HT1080 (cell line): ENCODE data around the gene DTNB. TPM values are rescaled to one million over a fixed set of nuclear protein-coding genes. Genes with fewer than 3 reads are reported as not detected.
"Not testable (repeated sequence)": the region's sequence is repeated elsewhere in the genome, so short reads cannot be mapped to it uniquely, and the experiment has no call there.

ENCODE experiments used
- DNase-seq: peaks from one replicate; pipeline ENCODE4 v3.0.0-alpha.2; 2015; ENCODE audit warnings: low read depth
- total RNA-seq: library from RNA; depleted of rRNA; stranded (reverse); fragments of >200 nt; shearing (Covaris generic); gene quantifications from 2 replicates; pipeline ENCODE4 v1.2.3, GENCODE V29; 2014

DTNB gene
- total RNA-seq, 1 experiment from 2014 or later, result 6.0 TPM

GRCh38 chr2:25684577-25685473 lies 11.4 kb upstream of the DTNB start:
- no peak for DNase-seq

GRCh38 chr2:25682082-25682481 lies 8.7 kb upstream of the DTNB start:
- DNase-seq, result no peak

- DNase-seq, result no peak
These were observed 4.5 kb upstream of the DTNB start for GRCh38 chr2:25677877-25678276.

DNA sequence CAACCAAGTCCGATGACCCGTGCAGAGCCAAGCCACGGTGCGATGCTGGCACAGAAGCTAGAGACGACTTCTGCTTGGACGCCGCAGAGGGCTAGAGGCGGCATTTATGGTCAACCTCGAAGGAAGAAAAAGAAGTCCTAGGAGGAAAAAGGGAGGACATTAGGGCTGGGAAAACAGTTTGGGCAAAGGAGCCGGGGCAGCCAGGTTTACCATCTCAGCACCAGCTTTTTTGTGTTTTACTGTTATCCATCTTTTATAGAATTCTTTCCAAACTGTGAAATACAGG lies 643 bp upstream of the DTNB start:
- DNase-seq, result peak; percentile 15

DNA sequence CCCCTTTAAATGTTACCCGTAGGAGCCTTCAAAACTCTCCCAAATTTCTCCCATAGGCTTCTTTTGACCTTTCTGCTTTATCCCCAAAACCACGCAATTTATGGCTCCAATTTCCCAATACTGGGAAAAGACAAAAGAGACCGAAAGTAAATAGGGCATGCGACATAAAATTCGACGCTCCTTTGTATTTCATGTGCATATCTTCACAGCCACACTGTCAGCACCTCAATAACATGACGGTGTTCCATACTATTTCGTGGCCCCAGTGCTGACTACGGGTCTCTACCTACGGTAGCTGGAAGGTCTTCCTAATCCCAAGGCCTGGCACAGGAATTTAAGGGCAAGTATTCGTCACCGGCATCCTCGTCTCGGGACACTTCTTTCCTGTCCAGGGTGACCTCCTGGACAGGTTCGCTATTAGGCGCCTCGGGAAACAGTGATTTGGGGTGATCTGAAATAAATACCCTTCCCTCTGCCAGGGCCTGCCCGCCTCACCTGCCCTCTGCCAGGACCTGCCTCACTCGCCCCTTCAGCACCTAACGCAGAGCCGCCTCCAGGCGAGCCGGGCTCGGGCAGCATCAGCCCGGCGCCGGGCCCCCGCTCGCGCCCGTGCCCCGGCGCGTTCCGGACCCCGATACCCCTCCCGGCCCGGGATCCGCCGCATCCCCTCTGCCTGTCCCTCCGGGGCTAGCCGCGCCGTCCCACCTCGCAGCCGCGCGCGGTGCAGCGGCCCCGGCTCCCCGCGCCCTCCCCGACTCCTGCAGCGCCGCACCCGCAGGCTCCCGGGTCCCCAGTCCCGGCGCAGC lies 680 bp downstream of the DTNB start:
- DNase-seq, result peak; percentile 48

DNA sequence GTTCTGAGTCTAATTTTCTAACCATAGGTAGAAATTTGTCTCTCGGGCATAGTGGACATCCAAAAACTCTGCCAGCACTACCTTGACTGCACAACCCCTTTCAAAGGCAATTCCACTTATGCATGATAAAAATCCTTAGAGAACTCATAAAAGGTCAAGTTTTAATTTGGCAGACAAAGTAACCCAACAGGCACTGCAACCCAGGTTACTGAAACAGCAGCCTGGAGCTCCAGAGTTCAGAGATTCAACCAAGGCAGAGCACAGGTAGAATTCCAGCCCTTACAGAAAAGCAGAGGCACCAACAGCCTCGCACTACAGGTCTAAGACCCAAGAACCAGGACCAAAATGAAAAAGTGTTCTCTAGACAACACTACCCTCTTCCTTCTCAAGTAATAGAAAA lies 1.8 kb downstream of the DTNB start:
- DNase-seq, result no peak

GRCh38 chr2:25669520-25669919 lies 3.9 kb downstream of the DTNB start:
- no peak for DNase-seq

DNA sequence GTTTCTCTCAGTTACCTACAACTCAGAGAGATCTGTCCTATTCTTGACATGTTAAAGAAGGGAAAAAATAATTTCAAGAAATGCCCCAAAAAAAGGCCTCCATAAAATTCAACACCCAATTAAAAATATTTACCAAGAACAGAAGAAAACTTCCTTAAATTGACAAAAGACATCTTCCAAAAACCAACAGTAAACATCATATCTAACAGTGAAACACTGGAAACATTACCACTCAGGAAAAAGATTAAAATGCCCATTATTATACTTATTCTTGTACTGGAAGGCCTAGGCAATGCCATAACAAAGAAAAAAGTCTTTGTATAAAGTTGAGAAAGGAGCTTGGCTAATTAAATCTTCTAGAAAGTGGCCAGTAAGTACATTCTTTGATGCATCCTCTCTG lies 7.2 kb downstream of the DTNB start:
- DNase-seq, result no peak

- not testable (repeated sequence) for DNase-seq
These were observed 7.9 kb downstream of the DTNB start for GRCh38 chr2:25665429-25665828.

DNA sequence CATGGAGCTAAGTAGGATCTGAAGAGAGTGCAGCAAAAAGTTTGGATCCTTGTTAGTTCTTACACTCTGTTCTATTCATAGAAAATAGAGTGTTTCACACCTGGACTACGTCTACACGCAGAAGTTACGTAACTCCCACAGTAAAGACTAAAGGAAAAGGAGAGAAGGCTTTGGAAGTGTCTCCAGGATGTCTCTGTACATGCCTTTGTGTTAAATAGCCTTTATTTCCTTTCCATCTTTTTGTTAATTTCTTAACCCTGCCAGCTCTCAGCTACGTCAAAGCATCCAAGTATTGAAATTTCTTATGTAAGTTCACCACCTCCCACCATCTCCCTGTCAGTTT lies 8.4 kb downstream of the DTNB start:
- no peak for DNase-seq

- peak; percentile 10 for DNase-seq
These were observed 9.0 kb downstream of the DTNB start for GRCh38 chr2:25664183-25664964.

- DNase-seq, result no peak
These were observed 18.1 kb downstream of the DTNB start for GRCh38 chr2:25655316-25655715.

DNA sequence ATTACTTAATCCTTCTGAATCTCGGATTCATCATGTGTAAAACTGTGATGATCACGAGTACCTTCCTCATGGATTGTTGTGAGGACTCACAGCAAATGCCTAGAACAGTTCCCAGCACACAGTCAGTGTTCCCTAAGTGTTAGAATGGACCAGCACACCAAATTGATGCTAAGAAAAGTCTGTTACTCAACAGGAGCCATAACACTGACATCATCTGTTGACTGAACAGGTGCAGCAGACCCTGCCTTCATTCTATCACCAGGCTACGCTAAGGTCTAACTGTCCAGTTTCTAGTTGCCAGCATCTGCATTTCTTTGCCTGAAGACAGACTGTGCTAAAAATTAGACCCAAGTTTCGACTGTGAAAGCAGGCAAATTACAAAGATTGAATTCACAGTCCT lies 18.6 kb downstream of the DTNB start:
- DNase-seq, result no peak

DNA sequence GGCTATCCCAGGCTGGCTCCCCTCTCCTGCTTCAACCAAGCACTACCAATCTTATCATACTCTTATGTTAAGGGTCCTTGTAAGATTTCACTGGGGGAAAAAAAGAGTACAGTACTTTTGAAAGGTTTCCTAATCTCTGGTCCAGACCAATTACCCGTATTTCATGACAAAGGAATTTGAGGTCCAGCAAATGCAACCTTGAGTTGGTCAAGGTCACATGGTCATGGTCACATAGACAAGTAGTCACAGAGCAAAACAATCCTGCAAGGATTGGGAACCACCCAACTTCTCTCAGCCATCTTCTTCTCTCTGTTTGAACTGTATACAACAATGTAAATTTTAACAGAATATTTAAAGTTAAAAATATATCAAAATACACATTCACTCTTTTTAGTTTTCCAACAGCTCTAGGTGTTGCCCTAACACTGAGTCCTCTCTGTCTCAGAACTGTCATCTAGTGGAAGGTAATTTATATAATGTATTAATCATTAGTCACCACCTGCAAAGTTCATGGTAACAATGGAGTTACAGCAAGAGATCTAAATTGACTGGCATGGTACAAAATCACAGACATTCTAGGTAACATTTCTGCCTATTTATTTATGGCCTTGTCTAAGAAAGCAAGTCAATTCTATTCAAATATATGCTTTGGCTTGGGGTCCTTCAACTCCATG lies 21.5 kb downstream of the DTNB start:
- no peak for DNase-seq

- no peak for DNase-seq
These were observed 22.3 kb downstream of the DTNB start for GRCh38 chr2:25651066-25651465.

DNA sequence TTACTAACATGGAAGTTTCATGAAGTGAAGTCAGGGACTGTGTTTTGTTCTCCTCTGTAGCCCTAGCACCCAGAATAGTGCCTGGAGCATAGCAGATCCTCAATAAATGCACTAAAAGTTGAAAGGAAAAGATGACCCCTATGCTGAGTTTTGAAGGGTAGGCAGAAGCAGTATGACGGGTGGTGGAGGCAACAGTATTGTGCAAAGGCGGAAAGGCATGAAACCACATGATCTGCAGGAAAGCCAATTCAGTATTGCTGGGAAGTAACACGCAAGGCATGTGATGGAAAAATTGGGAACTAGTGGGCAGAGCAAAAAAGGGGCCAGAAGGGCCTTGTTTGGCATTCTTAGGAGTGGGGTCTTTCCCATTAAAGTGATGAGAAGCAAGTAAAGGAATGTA lies 23.1 kb downstream of the DTNB start:
- no peak for DNase-seq

- DNase-seq, result no peak
These were observed 23.6 kb downstream of the DTNB start for GRCh38 chr2:25649786-25650185.

- no peak for DNase-seq
These were observed 31.1 kb downstream of the DTNB start for GRCh38 chr2:25642298-25642697.

DNA sequence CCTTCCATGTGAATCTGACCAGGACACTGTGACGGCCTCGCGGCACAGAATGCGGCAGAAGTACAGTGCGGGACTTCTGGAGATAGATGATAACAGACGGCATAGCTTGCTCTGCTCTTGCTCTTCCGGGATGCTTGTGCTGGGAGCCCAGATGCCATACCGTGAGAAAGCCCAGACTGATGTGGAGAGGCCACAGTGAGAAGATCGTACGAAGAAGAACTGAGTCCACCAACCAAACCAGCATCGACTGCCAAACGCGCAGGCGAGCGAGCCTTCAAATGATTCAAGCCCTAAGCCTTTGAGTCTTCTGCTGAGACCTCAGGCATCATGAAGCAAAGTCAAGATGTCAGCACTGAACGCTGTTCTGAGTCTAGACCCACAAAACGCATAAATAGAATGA lies 33.7 kb downstream of the DTNB start:
- no peak for DNase-seq

DNA sequence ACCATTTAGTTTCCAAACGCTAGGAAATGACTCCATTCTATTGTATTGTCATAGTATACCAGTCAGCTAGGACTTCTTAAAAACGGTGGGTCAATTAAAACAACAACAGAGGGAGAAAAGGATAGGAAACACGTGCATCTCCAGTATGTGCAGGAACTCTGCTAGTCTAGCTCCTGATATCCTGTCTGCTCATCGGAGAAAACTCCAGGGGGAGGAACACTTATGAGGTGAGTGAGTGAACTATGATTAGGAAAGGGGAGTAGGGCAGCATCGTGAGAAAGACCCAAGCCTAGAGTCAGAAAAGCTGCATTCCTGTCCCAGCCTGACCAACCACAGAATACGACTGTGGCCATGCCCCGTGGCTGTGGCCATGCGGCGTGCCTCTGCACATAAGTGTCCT lies 34.2 kb downstream of the DTNB start:
- no peak for DNase-seq

GRCh38 chr2:25635797-25636196 lies 37.6 kb downstream of the DTNB start:
- no peak for DNase-seq

DNA sequence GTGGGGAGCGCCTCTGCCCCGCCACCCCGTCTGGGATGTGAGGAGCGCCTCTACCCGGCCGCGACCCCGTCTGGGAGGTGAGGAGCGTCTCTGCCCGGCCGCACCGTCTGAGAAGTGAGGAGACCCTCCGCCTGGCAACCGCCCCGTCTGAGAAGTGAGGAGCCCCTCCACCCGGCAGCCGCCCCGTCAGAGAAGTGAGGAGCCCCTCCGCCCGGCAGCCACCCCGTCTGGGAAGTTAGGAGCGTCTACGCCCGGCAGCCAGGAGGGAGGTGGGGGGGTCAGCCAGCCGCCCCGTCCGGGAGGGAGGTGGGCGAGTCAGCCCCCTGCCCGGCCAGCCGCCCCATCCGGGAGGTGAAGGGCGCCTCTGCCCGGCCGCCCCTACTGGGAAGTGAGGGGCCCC lies 39.6 kb downstream of the DTNB start:
- DNase-seq, result not testable (repeated sequence)
